Mammary epithelial cell (primary cell): Measurements from ENCODE around the gene C6orf163.

Experiments
- CTCF ChIP-seq, 2 donors: IDR thresholded peaks in 1 of 2; conservative IDR thresholded peaks in 1 of 2; 2 replicates each; pipeline ENCODE4 v1.5.1; 2011 to 2012; ENCODE audit warnings: inconsistent platforms in 2 of 2, low read length in 2 of 2, mild to moderate bottlenecking in 2 of 2, control low read depth in 1 of 2, low read depth in 1 of 2; ENCODE audit not compliant: insufficient read depth in 1 of 2; ENCODE audit errors: extremely low read depth in 1 of 2
- EZH2 ChIP-seq: IDR thresholded peaks from 2 replicates; pipeline ENCODE4 v1.6.1; 2012; ENCODE audit warnings: low read length, inconsistent platforms, borderline replicate concordance

GRCh38 chr6:87346700-87347099, 2.1 kb downstream of the C6orf163 start:
- TF ChIP-seq CTCF (conservative IDR thresholded peaks at IDR 0.05 in 1 of 2, IDR thresholded peaks at IDR 0.05 in 1 of 2; ENCODE audit: extremely low read depth in 1 of 2, insufficient read depth in 1 of 2, low read depth in 1 of 2, low read length in 2 of 2) (no peak), EZH2 (no peak)
